KOPT-K1 (cell line): ENCODE results near the gene CROCC2.

Experiments
- H3K27ac ChIP-seq: fragments of 200-600 bp; sonication (generic); 2 replicates; pipeline ENCODE4 v1.5.1; 2016; ENCODE audit warnings: antibody characterized with exemption, mild to moderate bottlenecking, low read depth, low read length; ENCODE audit not compliant: poor library complexity, severe bottlenecking
- H3K36me3 ChIP-seq: fragments of 200-600 bp; sonication (generic); 2 replicates; pipeline ENCODE4 v1.5.1; 2017; ENCODE audit warnings: antibody characterized with exemption, mild to moderate bottlenecking, low read length, moderate library complexity; ENCODE audit not compliant: insufficient read depth
- H3K9me3 ChIP-seq: fragments of 200-600 bp; sonication (generic); 2 replicates; pipeline ENCODE4 v1.5.1; 2017; ENCODE audit warnings: antibody characterized with exemption, low read length, mild to moderate bottlenecking; ENCODE audit not compliant: insufficient read depth, poor library complexity, severe bottlenecking

CROCC2 gene

DNA sequence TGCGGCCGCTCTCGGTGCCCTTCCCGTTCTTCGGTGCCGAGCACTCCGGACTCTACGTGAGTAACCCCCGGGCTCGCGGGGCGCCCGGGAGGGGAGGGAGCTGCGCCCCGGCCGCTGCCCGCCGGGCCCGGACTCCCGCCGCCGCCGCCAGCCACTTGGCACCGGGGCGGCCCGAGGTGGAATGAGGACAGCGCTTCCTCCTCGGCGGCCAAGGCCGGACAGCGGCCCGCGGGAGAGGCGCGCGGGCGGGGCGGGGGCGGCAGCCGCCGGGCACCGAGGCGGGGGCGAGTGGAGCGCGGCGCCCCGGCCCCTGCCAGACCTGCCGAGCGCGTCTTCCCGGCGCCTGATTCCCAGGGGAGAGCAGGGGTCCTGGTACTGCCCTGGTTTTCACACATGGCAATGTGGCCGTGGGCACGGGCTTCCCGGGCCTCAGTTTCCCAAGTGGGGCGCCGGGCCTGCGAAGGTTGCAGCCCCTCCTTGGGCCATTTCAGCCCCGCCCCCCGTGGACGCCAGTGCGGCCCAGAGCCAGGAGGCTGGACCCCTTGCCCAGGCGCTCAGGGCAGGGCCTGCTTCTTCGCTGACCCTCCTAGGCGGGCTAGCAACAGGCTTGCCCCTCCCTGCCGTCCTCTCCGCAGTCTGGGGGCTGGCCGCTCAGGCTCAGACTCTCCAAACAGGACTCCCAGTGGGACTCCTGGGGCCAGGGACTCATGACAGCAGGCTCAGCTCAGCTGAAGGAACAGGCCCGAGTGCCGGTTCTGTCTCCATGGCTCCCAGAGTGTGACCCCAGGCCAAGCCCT is 93.1 kb downstream of the CROCC2 start:
- Histone ChIP-seq H3K36me3 (no peaks in the 10 kb centered on the region), H3K27ac (no peak overlapping the region), H3K9me3 (peaks cover 13% of the 10 kb centered on the region)

DNA sequence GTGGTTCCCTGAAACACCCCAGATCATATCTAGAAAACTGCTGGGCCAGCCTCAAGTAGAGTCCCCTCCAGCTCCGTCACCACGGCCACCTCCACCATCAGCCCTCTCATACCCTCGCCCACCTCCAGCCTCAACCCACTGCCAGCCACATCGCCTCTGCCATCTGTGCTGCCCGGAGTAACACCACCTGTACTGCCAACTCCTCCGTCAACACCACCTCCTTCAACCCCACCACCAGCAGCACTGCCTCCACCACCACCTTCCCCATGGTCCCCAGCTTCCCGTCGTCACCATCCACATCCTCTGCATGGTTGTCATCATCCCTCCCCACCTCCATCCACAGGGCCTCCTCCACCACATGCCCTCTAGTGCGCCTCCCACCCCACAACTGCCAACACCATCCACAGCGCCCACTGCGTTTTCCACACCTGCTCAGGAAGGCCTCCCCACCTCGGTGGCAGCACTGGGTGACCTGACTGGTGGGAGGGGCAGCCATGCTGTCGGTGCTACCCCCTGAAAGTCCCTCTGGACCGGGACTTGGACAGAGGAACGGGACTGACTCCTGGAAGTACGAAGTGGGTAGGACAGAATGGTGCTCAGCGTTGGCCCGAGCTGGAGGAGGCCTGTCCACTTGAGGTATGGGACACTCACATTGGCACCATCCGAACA is 93.9 kb downstream of the CROCC2 start:
- H3K9me3 ChIP-seq, result peaks cover 17% of the 10 kb centered on the region
- no peaks in the 10 kb centered on the region for H3K36me3 ChIP-seq
- no peak overlapping the region for H3K27ac ChIP-seq

DNA sequence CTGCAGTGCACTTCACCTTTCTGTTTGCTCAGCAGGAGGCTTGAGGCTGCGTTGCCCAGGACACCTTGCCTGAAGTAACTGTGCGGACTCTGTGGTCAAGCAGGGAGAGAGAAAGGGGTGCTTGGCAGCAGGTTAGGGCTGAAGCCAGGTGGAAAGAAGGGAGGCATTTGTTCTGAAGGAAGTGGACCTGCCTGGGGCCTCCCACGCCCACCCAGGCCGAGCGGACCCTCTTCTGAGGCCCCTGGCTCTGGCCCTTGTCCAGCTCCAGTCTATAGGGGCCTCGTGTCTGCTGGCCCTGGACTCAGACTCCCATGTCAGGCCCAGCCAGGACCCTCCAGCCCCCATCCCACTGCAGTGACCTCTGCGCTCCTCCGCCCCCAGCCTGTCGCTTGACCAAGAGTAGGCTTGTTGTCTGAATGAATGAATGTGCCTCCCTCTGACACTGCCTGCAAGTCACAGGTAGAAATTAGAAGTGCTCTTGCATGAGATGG is 94.7 kb downstream of the CROCC2 start:
- no peak overlapping the region for H3K27ac ChIP-seq
- H3K9me3 ChIP-seq, result peaks cover 26% of the 10 kb centered on the region
- H3K36me3 ChIP-seq, result no peaks in the 10 kb centered on the region

DNA sequence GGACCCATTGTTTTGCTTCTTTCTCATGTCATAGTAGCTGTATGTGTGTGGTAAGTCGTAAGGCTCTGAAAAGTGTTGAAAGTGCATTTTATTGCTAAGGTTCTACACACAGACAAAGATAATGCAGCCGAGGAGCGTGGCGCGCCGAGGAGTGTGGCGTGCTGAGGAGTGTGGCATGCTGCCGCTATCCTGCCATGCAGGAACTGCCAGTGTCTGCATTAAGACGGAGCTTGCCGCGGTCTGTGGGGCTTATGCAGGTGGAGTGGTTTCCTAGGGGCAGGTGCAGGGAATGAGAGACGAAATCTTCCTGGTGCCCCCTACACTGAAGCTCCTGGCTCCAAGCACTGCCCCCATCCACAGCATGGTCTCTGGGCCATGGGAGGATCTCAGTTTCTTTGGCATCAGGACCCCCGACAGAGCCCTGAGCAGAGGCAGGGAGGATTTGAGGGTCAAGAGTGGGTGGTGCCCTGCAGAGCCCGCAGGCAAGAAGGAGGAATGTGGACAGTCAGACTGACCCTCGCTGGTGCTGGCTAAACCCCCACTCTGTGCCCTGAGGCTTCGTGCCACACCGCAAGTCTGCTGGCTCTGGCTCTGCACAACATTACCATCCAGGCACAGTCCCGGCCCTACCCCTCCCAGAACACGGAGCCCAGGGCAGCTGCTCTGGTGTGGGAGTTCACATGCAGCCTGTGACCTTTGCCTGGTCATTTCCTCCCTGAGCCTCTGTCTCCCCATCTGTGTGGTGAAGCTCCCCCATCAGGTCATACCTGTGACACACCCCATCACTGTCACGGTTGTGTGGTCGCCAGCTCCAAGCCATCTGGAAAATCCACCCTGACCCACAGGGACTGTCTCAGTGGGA is 95.5 kb downstream of the CROCC2 start:
- H3K36me3 ChIP-seq, result no peaks in the 10 kb centered on the region
- no peak overlapping the region for H3K27ac ChIP-seq
- H3K9me3 ChIP-seq, result peaks cover 26% of the 10 kb centered on the region

DNA sequence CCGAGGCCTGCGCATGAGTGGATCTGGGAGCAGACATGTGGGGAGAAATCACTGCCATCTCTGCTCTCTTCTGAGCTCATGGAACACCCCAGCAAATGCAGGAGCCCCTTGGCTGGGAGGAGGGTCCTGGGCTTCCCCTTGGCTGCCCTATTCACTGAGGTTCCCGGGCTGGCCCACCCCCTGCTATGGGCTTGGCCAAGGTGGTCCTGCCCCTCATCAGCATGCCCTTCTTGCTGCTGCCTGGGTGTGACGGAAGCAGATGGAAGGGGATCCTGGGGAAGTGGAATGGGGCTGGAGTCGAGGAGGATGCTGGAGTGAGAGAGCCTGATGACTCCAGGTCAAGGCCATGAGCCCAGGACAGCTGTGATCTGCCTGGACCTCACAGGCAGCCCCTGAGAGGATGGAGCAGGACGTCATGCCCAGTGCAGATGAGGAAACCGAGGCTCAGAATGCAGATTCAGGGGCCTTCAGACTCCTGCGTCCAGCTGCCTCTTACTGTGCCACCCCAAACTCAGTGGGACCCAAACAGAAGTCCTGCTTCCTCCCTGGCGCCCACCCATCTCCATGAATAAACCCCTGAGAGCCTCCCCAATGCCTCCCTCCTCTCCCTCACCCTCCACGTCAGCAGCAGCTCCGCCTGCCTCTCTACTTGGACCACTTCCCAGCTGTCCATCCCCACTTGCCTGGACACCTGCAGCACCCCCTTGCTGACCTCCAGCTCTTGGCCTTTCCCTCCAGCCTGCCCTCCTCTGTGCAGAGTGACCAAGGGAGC is 96.3 kb downstream of the CROCC2 start:
- no peaks in the 10 kb centered on the region for H3K36me3 ChIP-seq
- H3K9me3 ChIP-seq, result peaks cover 26% of the 10 kb centered on the region
- H3K27ac ChIP-seq, result no peak overlapping the region

DNA sequence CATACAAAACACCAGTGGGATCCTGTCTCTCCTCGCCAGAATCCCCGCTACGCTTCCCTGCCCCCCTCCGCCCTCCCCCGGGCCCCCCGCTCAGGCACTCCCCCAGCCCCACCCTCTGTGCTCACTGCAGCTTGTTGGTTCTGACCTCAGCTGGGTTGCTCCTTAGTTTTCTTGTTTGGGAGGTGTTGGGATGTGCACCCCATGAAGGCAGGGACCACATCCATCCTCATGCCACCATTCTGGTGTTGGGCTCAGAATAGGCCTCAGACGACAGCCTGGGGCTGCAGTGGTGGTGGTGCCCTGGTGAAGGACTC is 96.9 kb downstream of the CROCC2 start:
- Histone ChIP-seq H3K36me3 (no peaks in the 10 kb centered on the region), H3K9me3 (peaks cover 26% of the 10 kb centered on the region), H3K27ac (no peak overlapping the region)

DNA sequence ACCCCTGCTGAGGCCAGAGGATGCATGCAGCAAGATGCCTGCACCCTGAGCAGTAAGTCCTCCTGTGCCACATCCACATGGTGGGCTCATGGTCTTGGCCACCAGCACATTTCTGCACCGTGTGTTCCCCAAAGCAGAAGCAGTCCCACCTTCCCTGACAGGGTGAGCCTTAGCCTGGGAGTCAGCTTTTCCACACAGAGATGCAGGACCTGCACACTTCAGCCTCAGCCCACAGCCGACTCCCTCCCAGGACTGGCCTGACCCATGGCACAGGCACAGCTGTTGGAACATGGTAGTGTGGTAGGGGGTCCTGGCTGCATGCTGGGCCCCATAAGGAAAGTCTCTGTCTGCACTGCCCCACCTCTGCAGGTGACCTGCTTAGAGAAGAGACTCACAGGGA is 97.2 kb downstream of the CROCC2 start:
- H3K27ac ChIP-seq, result no peak overlapping the region
- peaks cover 26% of the 10 kb centered on the region for H3K9me3 ChIP-seq
- no peaks in the 10 kb centered on the region for H3K36me3 ChIP-seq

DNA sequence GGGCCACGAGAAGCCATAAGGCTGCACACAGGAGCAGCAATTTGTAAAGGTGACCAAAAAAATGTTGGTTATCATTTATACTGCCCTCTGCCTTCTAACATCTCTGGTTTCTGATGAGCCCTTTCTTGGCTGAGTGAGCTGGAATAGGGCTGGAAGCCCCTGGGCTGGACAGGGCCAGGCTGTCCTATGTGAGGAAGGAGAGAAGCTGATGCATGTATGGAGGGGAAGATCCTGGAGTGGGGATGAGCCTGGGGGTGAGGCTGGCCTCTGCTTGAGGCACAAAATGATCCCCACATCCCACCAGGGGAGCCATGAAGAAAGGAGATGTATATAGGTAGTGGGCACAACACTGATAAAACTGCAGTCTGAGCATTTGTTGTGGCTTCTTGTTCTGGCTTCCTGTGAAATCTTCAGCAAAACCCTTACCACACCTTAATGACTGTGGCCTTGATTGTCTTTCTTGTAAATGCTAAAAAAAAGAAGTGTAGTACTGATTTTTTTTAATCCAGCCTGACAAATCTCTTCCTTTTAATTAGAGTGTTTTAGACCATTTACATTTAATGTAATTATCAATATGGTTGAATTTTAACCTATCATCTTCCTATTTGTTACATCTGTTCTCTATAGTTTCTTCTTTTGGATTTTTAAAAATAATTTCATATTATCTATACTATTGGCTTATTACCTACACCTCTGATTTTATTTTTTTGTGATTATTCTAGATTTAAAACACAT is 97.9 kb downstream of the CROCC2 start:
- Histone ChIP-seq H3K36me3 (no peaks in the 10 kb centered on the region), H3K9me3 (peaks cover 26% of the 10 kb centered on the region), H3K27ac (no peak overlapping the region)

DNA sequence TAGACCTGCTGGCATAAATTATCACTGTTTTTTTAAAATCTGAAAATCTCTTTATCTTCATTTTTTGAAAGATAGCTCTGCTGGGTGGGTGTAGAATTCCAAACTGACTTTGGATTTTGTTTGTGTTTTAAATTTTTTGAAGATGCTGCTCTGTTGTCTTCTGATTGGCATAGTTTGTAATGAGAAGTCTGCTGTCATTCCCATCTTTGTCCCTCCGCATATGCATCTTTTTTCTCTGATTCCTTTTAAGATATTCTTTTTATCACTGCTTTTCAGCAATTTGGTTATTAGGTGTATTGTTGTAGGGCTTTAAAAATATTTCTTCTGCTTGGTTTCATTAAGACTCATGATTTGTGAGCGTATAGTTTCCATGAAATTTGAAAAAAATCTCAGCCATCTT is 99.4 kb downstream of the CROCC2 start:
- H3K9me3 ChIP-seq, result peaks cover 26% of the 10 kb centered on the region
- no peaks in the 10 kb centered on the region for H3K36me3 ChIP-seq

DNA sequence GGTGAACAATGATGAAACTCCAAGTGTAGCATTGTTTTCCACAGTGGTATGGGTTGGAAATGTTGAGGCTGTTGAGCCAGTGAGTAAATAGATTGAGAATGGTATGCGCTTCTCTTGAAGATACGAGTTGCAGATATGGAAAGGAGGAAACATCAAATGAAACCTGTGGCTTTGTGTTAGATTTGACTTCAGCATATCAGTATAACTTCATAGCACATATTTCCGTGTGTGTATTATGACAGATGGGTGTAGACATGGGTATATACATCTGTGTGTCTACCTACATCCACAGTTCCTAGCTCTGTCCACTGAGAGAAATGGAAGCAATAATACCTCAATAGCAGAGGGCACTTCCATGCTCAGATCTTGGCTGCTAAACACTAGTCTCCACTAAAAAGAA is 100.3 kb downstream of the CROCC2 start:
- Histone ChIP-seq H3K9me3 (peaks cover 26% of the 10 kb centered on the region), H3K36me3 (no peaks in the 10 kb centered on the region), H3K27ac (no peak overlapping the region)

More for the DNA sequence above, 99.4 kb downstream of the CROCC2 start:
- no peak overlapping the region for H3K27ac ChIP-seq

DNA sequence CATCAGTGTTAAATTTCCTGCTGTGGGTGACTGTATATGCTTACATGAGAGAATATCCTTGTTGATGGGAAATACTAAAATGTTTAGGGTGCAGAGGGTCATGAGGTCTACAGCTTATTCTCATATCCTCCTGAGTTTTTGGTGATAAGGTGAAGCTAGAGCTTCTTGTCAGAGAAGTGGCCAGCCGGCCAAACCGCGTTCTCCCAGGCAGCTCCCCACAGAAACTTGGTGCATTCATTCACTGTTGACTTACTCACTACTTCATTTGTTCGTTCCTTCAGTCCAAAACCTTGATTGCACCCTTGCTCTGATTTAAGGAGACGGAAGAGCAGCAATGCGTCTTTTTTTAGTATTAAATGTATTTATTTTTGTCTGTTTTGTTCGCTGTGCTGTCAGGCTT is 101.0 kb downstream of the CROCC2 start:
- H3K9me3 ChIP-seq, result peaks cover 26% of the 10 kb centered on the region
- H3K27ac ChIP-seq, result no peak overlapping the region
- no peaks in the 10 kb centered on the region for H3K36me3 ChIP-seq

DNA sequence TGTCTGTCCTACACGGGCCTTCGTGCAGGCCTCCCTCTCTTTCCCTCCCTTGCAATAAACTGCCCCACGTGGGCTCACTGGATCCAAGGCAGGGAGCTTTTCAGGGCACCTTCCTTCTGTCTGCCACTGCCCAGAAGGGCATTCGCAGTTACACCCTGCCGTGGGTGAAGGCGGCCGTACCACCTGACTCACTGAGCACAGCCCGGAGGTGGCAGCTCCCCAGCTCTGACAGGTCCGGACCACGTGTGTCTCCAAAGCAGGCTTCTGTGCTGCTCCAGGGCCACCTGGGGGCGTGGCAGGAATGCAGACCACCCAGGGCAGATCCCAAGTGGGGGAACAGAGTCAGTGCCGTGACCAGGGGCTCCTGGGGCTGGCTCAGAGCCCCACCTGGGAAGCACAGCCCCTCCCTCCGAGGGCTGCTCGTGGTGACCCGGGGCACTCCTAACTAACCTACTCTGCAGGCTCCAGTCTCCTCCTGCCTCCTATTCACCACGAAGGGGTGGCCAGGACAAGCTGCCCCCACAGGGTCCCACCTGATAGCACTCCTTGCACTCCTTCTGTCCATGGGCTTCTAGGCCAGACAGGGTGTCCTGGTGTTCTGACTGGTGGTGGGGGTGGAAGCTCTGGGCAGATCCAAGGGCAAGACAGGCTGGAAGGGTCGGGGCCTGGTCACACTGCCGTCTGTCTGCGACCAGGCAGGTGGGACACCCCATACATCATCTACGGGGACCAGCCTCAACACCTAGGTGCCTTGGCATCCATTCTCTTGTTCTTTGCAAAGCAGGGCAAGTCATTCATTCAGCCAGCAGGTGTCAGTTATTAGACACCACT is 102.0 kb downstream of the CROCC2 start:
- H3K9me3 ChIP-seq, result peaks cover 24% of the 10 kb centered on the region
- H3K36me3 ChIP-seq, result no peaks in the 10 kb centered on the region
- no peak overlapping the region for H3K27ac ChIP-seq

DNA sequence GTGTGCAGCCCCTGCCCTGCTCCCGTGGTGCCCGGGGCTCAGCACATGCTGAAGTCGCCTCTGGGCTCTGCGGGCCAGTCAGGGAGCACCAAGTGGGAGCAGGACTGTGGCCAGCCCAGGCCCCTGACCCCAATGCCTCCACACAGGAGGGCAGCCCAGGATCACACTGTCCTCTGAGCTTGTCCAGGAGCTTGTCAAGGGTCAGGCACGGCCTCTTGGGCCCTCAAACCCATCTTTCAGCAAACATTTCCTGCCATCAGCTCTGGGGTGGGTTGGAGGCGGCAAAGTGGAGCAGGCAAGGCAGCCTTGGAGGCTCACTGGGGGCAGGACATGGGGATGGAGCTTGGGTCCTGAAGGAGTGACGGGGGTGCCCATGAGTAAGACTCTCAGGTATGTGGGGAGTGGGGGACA is 102.6 kb downstream of the CROCC2 start:
- Histone ChIP-seq H3K9me3 (peaks cover 18% of the 10 kb centered on the region), H3K27ac (no peak overlapping the region), H3K36me3 (no peaks in the 10 kb centered on the region)
